ENCODE measurements around the gene CYTH1.

- TF ChIP-seq REST (IDR thresholded peaks at IDR 0.05; ENCODE audit: low read depth) (no peak), FOXM1 (IDR thresholded peaks at IDR 0.05; ENCODE audit: borderline replicate concordance, low read depth) (no peak), NFIC (IDR thresholded peaks at IDR 0.05) (no peak), USF1 (IDR thresholded peaks at IDR 0.05) (no peak), CEBPB (IDR thresholded peaks at IDR 0.05) (no peak), EP300 (IDR thresholded peaks at IDR 0.05; ENCODE audit: borderline replicate concordance) (no peak)
Observed at GRCh38 chr17:78805301-78805700, 23.2 kb upstream of the CYTH1 start.

Data from Ishikawa (cell line).